HepG2 (cell line): ENCODE results near the gene CPT1B. TPM values are rescaled to one million over a fixed set of nuclear protein-coding genes. Genes with fewer than 3 reads are reported as not detected.

Experiments
- ATRX ChIP-seq: sonication (generic); formaldehyde crosslinking; IDR thresholded peaks from 2 replicates; pipeline ENCODE4 v1.4.0; 2020; ENCODE audit warnings: missing genetic modification reagents, borderline replicate concordance
- CBX1 ChIP-seq: IDR thresholded peaks from one replicate; pipeline ENCODE4 v1.6.1; 2016; ENCODE audit warnings: antibody characterized with exemption, low read depth
- CC2D1A ChIP-seq: sonication (generic); formaldehyde crosslinking; IDR thresholded peaks from 2 replicates; pipeline ENCODE4 v1.8.1; 2023; ENCODE audit warnings: mild to moderate bottlenecking, missing genetic modification reagents
- CEBPZ ChIP-seq: IDR thresholded peaks from 2 replicates; pipeline ENCODE4 v1.6.1; 2012; ENCODE audit warnings: low read length, improper control_type of control experiment
- CREB3 ChIP-seq: sonication (generic); formaldehyde crosslinking; IDR thresholded peaks from 2 replicates; pipeline ENCODE4 v1.5.0; 2020; ENCODE audit warnings: missing genetic modification reagents
- DNMT3B ChIP-seq: conservative IDR thresholded peaks from 2 replicates; pipeline ENCODE4 v1.6.1; 2016; ENCODE audit warnings: missing biosample characterization, control low read depth
- IKZF4 ChIP-seq: sonication (generic); formaldehyde crosslinking; IDR thresholded peaks from 2 replicates; pipeline ENCODE4 v1.5.1; 2020; ENCODE audit warnings: borderline replicate concordance, mild to moderate bottlenecking, low read depth, missing genetic modification reagents; ENCODE audit errors: not compliant biosample characterization
- KLF11 ChIP-seq: IDR thresholded peaks from 2 replicates; pipeline ENCODE4 v1.6.1; 2016; ENCODE audit warnings: missing compliant biosample characterization
- KMT2A ChIP-seq: sonication (generic); formaldehyde crosslinking; IDR thresholded peaks from 2 replicates; pipeline ENCODE4 v1.4.0; 2020; ENCODE audit warnings: missing genetic modification reagents
- MZF1 ChIP-seq: sonication (generic); formaldehyde crosslinking; IDR thresholded peaks from 2 replicates; pipeline ENCODE4 v1.8.1; 2023; ENCODE audit warnings: mild to moderate bottlenecking, missing genetic modification reagents, borderline replicate concordance
- NCOA2 ChIP-seq: sonication (generic); formaldehyde crosslinking; IDR thresholded peaks from 2 replicates; pipeline ENCODE4 v1.8.0; 2022; ENCODE audit warnings: inconsistent platforms
- ONECUT2 ChIP-seq: sonication (generic); formaldehyde crosslinking; IDR thresholded peaks from 2 replicates; pipeline ENCODE4 v1.4.0; 2020; ENCODE audit warnings: missing genetic modification reagents
- SAFB2 ChIP-seq: sonication (generic); formaldehyde crosslinking; IDR thresholded peaks from 2 replicates; pipeline ENCODE4 v1.5.1; 2020; ENCODE audit warnings: missing genetic modification reagents, low read depth, mild to moderate bottlenecking, borderline replicate concordance
- TAF15 ChIP-seq: fragments of 200-400 bp; formaldehyde crosslinking; IDR thresholded peaks from one replicate; pipeline ENCODE4 v1.6.1; 2018; ENCODE audit warnings: mild to moderate bottlenecking, low read depth, low read length; ENCODE audit not compliant: poor library complexity, severe bottlenecking
- TFAP4 ChIP-seq: sonication (generic); IDR thresholded peaks from 2 replicates; pipeline ENCODE4 v1.6.1; 2016; ENCODE audit warnings: low read depth, borderline replicate concordance
- U2AF1 ChIP-seq: fragments of 200-400 bp; formaldehyde crosslinking; optimal IDR thresholded peaks from 2 replicates; pipeline ENCODE3; 2017; ENCODE audit warnings: mild to moderate bottlenecking, low read depth, low read length
- YEATS4 ChIP-seq: sonication (generic); formaldehyde crosslinking; IDR thresholded peaks from 2 replicates; pipeline ENCODE4 v1.4.0; 2020; ENCODE audit warnings: missing genetic modification reagents, borderline replicate concordance
- ZIK1 ChIP-seq: sonication (generic); formaldehyde crosslinking; IDR thresholded peaks from 2 replicates; pipeline ENCODE4 v1.5.0; 2020; ENCODE audit warnings: mild to moderate bottlenecking, low read depth, missing genetic modification reagents, borderline replicate concordance
- ZNF292 ChIP-seq: sonication (generic); formaldehyde crosslinking; IDR thresholded peaks from 2 replicates; pipeline ENCODE4 v1.8.1; 2022; ENCODE audit warnings: mild to moderate bottlenecking, low read depth, missing genetic modification reagents, borderline replicate concordance
- ZNF33B ChIP-seq: sonication (generic); formaldehyde crosslinking; IDR thresholded peaks from 2 replicates; pipeline ENCODE4 v1.5.1; 2020; ENCODE audit warnings: mild to moderate bottlenecking, missing genetic modification reagents
- ZNF510 ChIP-seq: sonication (generic); formaldehyde crosslinking; IDR thresholded peaks from 2 replicates; pipeline ENCODE4 v1.4.0; 2020; ENCODE audit warnings: low read depth, mild to moderate bottlenecking, missing genetic modification reagents
- ZNF543 ChIP-seq: sonication (generic); formaldehyde crosslinking; IDR thresholded peaks from 2 replicates; pipeline ENCODE4 v1.4.0; 2020; ENCODE audit warnings: mild to moderate bottlenecking, missing genetic modification reagents
- ZNF639 ChIP-seq: conservative IDR thresholded peaks from 2 replicates; pipeline ENCODE4 v1.6.1; 2018; ENCODE audit warnings: missing genetic modification reagents
- ZNF782 ChIP-seq: sonication (generic); formaldehyde crosslinking; IDR thresholded peaks from 2 replicates; pipeline ENCODE4 v1.4.0; 2020; ENCODE audit warnings: missing genetic modification reagents, mild to moderate bottlenecking, borderline replicate concordance
- polyA plus RNA-seq, 8 experiments: library from polyadenylated mRNA; depleted of rRNA in 3 of 8; stranded (reverse) in 7 of 8; unstranded in 1 of 8; fragments of >200 nt; fragmentation: Illumina TruSeq in 4 of 8; extraction: Trizol in 4 of 8; gene quantifications; 2 replicates each; pipeline versions ENCODE4 v1.2.1 to v1.2.3, GENCODE V29; 2011 to 2016; ENCODE audit warnings: low read depth in 4 of 8, missing spikeins in 1 of 8, mixed read lengths in 1 of 8; ENCODE audit not compliant: insufficient read depth in 1 of 8
- total RNA-seq, 5 experiments: library from RNA; depleted of rRNA; stranded (reverse); fragments of >200 nt; fragmentation: Illumina TruSeq; extraction: Trizol; gene quantifications; 2 replicates each; pipeline ENCODE4 v1.2.3, GENCODE V29; 2016; ENCODE audit warnings: low read depth in 1 of 5

CPT1B gene
- total and polyA plus RNA-seq, 2 of the 13 experiments (the other 11 are each of a cell fraction or from before 2014, with no cell fraction given) = 9.2 to 19.5 TPM

- TF ChIP-seq CEBPZ (no peak), ONECUT2 (CRISPR knock-in tag) (peak; percentile 64; the same call in 1 of the 2 replicates), CBX1 (no peak), KLF11 (CRISPR knock-in tag) (no peak), ZNF292 (CRISPR knock-in tag) (no peak), ZNF639 (CRISPR knock-in tag) (peak; percentile 60; the same call in 1 of the 2 replicates), ATRX (CRISPR knock-in tag) (no peak), CC2D1A (CRISPR knock-in tag) (no peak), KMT2A (CRISPR knock-in tag) (peak; percentile 52; the same call in 1 of the 2 replicates), SAFB2 (CRISPR knock-in tag) (peak; percentile 13; the same call in 1 of the 2 replicates), ZNF510 (CRISPR knock-in tag) (0 out of 2 replicates have a peak, but pooled peaks have one; percentile 77), ZNF33B (no peak), ZNF543 (CRISPR knock-in tag) (no peak; the same call in 1 of the 2 replicates), NCOA2 (CRISPR knock-in tag) (no peak), TAF15 (no peak), ZNF782 (CRISPR knock-in tag) (peak; percentile 92), ZIK1 (CRISPR knock-in tag) (no peak), MZF1 (CRISPR knock-in tag) (0 out of 2 replicates have a peak, but pooled peaks have one; percentile 46), CREB3 (CRISPR knock-in tag) (peak; percentile 19; the same call in 1 of the 2 replicates), DNMT3B (CRISPR knock-in tag) (no peak), U2AF1 (no peak), TFAP4 (no peak), IKZF4 (CRISPR knock-in tag) (no peak), YEATS4 (peak; percentile 76)
Observed at GRCh38 chr22:50529897-50530579, 48.2 kb downstream of the CPT1B start, which contains the start of gene TYMP (continued).
